GM13976 (cell line): ENCODE results near the gene CRYGN.

Source experiments
- DNase-seq: peaks from one replicate; pipeline ENCODE4 v3.0.0; 2012; ENCODE audit warnings: low spot score
- in situ Hi-C: fragments of 300-500 bp; cut with MboI; formaldehyde crosslinking; loops from one replicate; pipeline ENCODE4 v1.12.0; 2022; ENCODE audit warnings: low sequenced_read_pairs, mixed read lengths, inconsistent platforms; ENCODE audit not compliant: unreplicated experiment
- TF ChIP-seq, protein P1 (sequence below): IDR thresholded peaks from 2 replicates; pipeline ENCODE4 v1.5.1; 2012; ENCODE audit warnings: borderline replicate concordance, mild to moderate bottlenecking; ENCODE audit not compliant: insufficient read depth; ENCODE audit errors: extremely low read depth, missing control alignments, control extremely low read depth

CRYGN gene

DNA sequence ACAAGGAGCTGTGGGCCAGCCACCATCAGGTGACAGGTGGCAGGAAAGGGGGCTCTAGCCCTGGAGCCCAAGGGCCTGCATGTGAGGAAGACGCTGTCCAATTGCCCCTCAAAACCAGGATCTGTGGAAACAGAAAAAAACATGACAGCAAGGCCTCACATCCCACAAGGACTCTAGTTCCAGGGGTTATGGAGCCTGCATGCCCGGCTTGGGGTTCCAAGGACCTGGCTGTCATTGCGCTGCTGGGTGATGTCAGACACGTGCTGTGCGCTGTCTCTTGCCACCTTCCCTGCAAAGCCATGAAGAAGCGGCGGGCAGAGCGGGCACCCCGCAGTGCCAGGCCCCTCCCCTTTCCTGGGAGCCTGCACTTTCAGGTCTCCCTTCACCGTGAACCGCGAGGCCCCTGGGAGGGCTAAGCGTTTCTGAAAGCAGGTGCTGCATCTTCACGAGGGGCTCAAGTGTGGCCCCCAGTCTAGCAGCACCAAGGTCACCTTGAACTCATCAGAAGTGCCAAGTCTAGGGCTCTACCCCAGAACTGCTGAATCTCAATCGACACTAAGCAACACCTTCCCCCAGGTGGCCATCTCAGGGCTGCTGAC is 15.1 kb upstream of the CRYGN start:
- TF ChIP-seq, protein P1, sequence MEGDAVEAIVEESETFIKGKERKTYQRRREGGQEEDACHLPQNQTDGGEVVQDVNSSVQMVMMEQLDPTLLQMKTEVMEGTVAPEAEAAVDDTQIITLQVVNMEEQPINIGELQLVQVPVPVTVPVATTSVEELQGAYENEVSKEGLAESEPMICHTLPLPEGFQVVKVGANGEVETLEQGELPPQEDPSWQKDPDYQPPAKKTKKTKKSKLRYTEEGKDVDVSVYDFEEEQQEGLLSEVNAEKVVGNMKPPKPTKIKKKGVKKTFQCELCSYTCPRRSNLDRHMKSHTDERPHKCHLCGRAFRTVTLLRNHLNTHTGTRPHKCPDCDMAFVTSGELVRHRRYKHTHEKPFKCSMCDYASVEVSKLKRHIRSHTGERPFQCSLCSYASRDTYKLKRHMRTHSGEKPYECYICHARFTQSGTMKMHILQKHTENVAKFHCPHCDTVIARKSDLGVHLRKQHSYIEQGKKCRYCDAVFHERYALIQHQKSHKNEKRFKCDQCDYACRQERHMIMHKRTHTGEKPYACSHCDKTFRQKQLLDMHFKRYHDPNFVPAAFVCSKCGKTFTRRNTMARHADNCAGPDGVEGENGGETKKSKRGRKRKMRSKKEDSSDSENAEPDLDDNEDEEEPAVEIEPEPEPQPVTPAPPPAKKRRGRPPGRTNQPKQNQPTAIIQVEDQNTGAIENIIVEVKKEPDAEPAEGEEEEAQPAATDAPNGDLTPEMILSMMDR, result no peak
- in situ Hi-C loops, result no loop called here
- peak; percentile 24 for DNase-seq

DNA sequence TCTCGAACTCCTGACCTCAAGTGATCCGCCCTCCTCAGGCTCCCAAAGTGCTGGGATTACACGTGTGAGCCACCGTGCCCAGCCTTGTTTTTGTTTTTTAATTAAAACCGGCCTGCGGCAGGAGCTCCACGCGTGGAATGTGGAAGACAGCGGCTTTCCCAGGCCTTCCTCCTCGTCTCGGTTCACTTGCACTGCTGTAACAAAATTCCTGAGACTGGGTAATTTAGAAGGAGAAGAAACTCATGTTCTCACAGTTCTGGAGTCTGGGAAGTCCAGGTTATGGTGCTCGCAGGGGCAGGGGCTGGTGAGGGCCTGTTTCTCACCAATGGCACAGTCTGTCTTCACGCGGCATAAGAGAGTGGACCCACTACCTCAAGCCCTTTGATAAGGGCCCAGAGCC is 14.4 kb upstream of the CRYGN start:
- DNase-seq, result peak; percentile 21
- TF ChIP-seq, protein P1, result no peak
- in situ Hi-C loops, result no loop called here

GRCh38 chr7:151453326-151453791 is 13.4 kb upstream of the CRYGN start:
- TF ChIP-seq, protein P1, result no peak
- DNase-seq, result peak; percentile 13
- in situ Hi-C loops, result no loop called here

DNA sequence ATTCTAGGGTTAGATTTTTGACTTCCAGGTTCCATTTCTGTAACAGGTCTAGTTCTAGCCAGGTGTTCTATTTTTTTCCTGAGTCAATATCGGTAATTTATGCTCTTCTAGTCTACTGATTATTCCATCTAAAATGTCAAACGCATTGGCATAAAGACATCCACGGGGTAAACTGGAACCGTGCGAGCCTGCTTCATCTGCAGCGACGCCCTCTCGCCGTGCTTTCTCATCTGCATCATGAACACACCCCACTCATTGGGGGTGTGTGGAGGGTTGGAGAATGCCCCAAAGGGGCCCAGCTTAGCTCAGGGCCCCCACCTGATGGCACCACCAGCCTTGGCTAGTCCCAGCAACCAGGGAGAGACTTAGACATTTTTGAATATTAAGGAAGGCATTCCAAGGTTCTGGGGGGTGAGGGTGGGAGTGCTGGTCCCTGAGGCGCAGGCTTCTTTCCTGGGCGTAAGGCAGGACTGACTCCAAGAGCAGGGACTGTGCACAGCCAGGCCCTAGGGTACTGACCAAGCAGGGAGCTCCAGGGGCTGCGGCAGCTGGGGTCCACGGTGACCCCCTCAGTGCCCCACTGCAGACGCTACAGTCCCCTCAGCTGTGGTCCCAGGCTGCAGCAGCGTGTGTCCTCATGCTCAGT is 12.9 kb upstream of the CRYGN start:
- peak; percentile 16 for DNase-seq
- TF ChIP-seq, protein P1, result no peak
- in situ Hi-C loops, result no loop called here

DNA sequence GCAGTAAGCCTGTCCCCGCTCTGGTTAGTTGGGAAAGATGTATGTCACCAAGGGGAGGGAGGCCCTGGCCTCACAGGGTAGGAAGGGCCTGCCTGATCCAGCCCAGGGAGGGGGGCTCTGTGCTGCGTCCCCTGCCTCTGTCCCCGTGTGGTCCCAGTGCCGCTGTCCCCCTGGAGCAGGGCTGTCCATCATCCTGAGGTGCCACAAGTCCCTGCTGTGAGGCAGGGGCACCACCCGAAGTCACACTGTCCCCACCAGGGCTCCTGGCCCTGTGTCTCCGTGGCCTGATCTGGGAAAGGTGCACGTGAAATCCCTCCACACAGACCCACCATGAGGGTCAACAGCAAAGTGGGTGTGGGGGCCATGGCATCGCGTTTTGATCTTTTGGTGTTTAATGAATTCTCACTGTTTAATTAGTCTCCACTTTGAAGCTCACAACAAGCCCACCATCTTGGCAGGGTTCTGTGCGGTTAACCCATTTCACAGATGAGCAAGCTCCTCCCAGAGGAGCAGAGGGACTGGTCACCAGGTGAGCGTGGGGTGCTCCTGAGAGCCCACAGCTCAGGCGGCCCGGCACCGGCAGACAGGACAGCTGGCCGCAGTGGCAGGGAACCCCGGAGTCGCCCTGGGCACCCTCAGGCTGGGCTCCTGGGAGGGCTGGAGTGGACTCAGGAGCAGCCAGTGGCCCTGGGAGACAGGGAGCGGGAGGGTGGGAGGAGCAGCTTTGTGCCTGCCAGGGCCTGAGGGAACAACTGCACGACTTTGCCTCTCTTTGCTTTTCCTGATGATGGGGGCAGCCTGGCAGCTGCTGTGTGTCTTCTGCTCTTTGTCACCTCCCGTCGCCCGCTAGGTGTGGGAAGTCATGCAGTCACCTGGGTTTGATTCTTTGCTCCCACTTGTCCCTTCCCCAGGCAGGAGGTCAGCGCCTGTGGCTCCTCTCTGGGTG is 12.0 kb upstream of the CRYGN start:
- TF ChIP-seq, protein P1, result no peak
- no peak for DNase-seq
- in situ Hi-C loops, result no loop called here

DNA sequence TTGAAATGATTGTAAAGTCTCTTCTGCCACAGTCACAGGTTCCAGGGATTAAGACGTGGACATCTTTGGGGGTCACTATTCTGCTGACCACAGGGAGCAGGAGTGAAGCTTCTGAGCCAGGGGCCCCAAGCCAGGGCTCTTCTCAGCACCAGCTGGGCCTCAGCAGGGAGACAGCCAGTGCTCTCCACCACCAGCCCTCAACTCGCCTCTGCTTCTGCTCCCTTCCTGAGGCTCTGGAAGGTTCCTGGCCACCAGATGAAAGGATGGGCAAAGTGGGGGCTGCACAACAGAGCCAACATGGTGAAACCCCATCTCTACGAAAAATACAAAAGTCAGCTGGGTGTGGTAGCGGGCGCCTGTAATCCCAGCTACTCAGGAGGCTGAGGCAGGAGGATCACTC is 11.2 kb upstream of the CRYGN start:
- DNase-seq, result no peak
- TF ChIP-seq, protein P1, result no peak
- in situ Hi-C loops, result no loop called here
